Measurements from ENCODE around the gene MTG1.

Gene MTG1

DNA sequence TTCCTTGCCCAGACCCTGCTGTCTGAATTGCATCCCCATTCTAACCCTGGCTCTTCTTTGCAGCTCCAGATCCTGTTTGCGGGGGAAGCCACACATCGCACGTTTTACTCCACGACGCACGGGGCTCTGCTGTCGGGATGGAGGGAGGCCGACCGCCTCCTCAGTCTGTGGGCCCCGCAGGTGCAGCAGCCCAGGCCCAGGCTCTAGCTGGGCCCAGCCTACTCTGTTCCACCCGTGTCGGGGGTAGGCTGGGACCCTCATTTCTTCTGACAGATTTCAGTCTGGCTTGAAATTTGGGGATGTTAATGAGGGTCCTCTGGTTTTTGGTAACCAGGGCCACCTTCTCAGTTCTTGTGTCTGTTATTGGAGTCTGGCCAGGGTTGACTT lies 2.7 kb upstream of the MTG1 start:
- H3K9me3 ChIP-seq (ENCODE audit: insufficient read depth, low read depth, low read length) = no peaks in the 10 kb centered on the region
- H3K36me3 ChIP-seq (ENCODE audit: insufficient read depth, low read length) = no peaks in the 10 kb centered on the region
- no peak overlapping the region for H3K4me2 ChIP-seq (ENCODE audit: low read depth, low read length, poor library complexity, severe bottlenecking)
- no peaks in the 10 kb centered on the region for H3K27me3 ChIP-seq (ENCODE audit: insufficient read depth, low read length, poor library complexity, severe bottlenecking)
- no peak overlapping the region for H3K9ac ChIP-seq (ENCODE audit: low read depth, low read length, poor library complexity, severe bottlenecking)
- peaks cover 14% of the 10 kb centered on the region for H4K20me1 ChIP-seq (ENCODE audit: insufficient read depth, low read length, poor library complexity, severe bottlenecking)
- TF ChIP-seq, protein P1, sequence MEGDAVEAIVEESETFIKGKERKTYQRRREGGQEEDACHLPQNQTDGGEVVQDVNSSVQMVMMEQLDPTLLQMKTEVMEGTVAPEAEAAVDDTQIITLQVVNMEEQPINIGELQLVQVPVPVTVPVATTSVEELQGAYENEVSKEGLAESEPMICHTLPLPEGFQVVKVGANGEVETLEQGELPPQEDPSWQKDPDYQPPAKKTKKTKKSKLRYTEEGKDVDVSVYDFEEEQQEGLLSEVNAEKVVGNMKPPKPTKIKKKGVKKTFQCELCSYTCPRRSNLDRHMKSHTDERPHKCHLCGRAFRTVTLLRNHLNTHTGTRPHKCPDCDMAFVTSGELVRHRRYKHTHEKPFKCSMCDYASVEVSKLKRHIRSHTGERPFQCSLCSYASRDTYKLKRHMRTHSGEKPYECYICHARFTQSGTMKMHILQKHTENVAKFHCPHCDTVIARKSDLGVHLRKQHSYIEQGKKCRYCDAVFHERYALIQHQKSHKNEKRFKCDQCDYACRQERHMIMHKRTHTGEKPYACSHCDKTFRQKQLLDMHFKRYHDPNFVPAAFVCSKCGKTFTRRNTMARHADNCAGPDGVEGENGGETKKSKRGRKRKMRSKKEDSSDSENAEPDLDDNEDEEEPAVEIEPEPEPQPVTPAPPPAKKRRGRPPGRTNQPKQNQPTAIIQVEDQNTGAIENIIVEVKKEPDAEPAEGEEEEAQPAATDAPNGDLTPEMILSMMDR (conservative IDR thresholded peaks at IDR 0.05; ENCODE audit: low read length) = no peak
- no peak for TF ChIP-seq EZH2phosphoT487 (IDR thresholded peaks at IDR 0.05; ENCODE audit: borderline replicate concordance)
- peaks cover 22% of the 10 kb centered on the region for H3K79me2 ChIP-seq (ENCODE audit: insufficient read depth, low read length)
- H3K4me3 ChIP-seq (ENCODE audit: low read length, poor library complexity, severe bottlenecking) = no peak overlapping the region
- H3K9me2 ChIP-seq (replicated peaks; ENCODE audit: low read depth, low read length) = no peaks in the 10 kb centered on the region
- peaks cover 64% of the 10 kb centered on the region for H3K4me1 ChIP-seq (ENCODE audit: insufficient read depth, low read length, poor library complexity, severe bottlenecking)
- H3F3A ChIP-seq (ENCODE audit: low read depth) = peaks cover 10% of the 10 kb centered on the region; the same call in 1 of the 2 replicates
- no peak overlapping the region for H2AFZ ChIP-seq (ENCODE audit: low read length)

GRCh38 chr10:133391761-133392518 lies 2.0 kb upstream of the MTG1 start:
- Histone ChIP-seq H3F3A (ENCODE audit: low read depth) (peaks cover 10% of the 10 kb centered on the region; the same call in 1 of the 2 replicates), H3K4me1 (ENCODE audit: insufficient read depth, low read length, poor library complexity, severe bottlenecking) (peaks cover 65% of the 10 kb centered on the region), H2AFZ (ENCODE audit: low read length) (no peak overlapping the region), H3K9me2 (replicated peaks; ENCODE audit: low read depth, low read length) (no peaks in the 10 kb centered on the region), H3K36me3 (ENCODE audit: insufficient read depth, low read length) (no peaks in the 10 kb centered on the region), H3K4me3 (ENCODE audit: low read length, poor library complexity, severe bottlenecking) (no peak overlapping the region), H3K79me2 (ENCODE audit: insufficient read depth, low read length) (peaks cover 26% of the 10 kb centered on the region), H4K20me1 (ENCODE audit: insufficient read depth, low read length, poor library complexity, severe bottlenecking) (peaks cover 14% of the 10 kb centered on the region), H3K9ac (ENCODE audit: low read depth, low read length, poor library complexity, severe bottlenecking) (no peak overlapping the region), H3K27me3 (ENCODE audit: insufficient read depth, low read length, poor library complexity, severe bottlenecking) (no peaks in the 10 kb centered on the region), H3K9me3 (ENCODE audit: insufficient read depth, low read depth, low read length) (no peaks in the 10 kb centered on the region), H3K4me2 (ENCODE audit: low read depth, low read length, poor library complexity, severe bottlenecking) (no peak overlapping the region)
- no peak for TF ChIP-seq EZH2phosphoT487 (IDR thresholded peaks at IDR 0.05; ENCODE audit: borderline replicate concordance)
- TF ChIP-seq, protein P1 (conservative IDR thresholded peaks at IDR 0.05; ENCODE audit: low read length) = no peak

GRCh38 chr10:133393401-133394063 lies 425 bp upstream of the MTG1 start:
- peaks cover 10% of the 10 kb centered on the region; the same call in 1 of the 2 replicates for H3F3A ChIP-seq (ENCODE audit: low read depth)
- H3K27me3 ChIP-seq (ENCODE audit: insufficient read depth, low read length, poor library complexity, severe bottlenecking) = no peaks in the 10 kb centered on the region
- H3K9me3 ChIP-seq (ENCODE audit: insufficient read depth, low read depth, low read length) = no peaks in the 10 kb centered on the region
- H3K9ac ChIP-seq (ENCODE audit: low read depth, low read length, poor library complexity, severe bottlenecking) = peak overlapping the region; percentile 99
- H3K4me2 ChIP-seq (ENCODE audit: low read depth, low read length, poor library complexity, severe bottlenecking) = peak overlapping the region; percentile 99
- H3K36me3 ChIP-seq (ENCODE audit: insufficient read depth, low read length) = peaks cover 3% of the 10 kb centered on the region
- peaks cover 14% of the 10 kb centered on the region for H4K20me1 ChIP-seq (ENCODE audit: insufficient read depth, low read length, poor library complexity, severe bottlenecking)
- peak overlapping the region; percentile 100 for H3K4me3 ChIP-seq (ENCODE audit: low read length, poor library complexity, severe bottlenecking)
- peak overlapping the region; percentile 87 for H2AFZ ChIP-seq (ENCODE audit: low read length)
- TF ChIP-seq, protein P1 (conservative IDR thresholded peaks at IDR 0.05; ENCODE audit: low read length) = no peak
- no peak for TF ChIP-seq EZH2phosphoT487 (IDR thresholded peaks at IDR 0.05; ENCODE audit: borderline replicate concordance)
- no peaks in the 10 kb centered on the region for H3K9me2 ChIP-seq (replicated peaks; ENCODE audit: low read depth, low read length)
- H3K4me1 ChIP-seq (ENCODE audit: insufficient read depth, low read length, poor library complexity, severe bottlenecking) = peaks cover 59% of the 10 kb centered on the region
- peaks cover 39% of the 10 kb centered on the region for H3K79me2 ChIP-seq (ENCODE audit: insufficient read depth, low read length)

All from Loucy (cell line).